ENCODE results near the gene RTN3.
"Not testable (repeated sequence)": the region's sequence is repeated elsewhere in the genome, so short reads cannot be mapped to it uniquely, and the experiment has no call there.

RTN3 gene, protein sequence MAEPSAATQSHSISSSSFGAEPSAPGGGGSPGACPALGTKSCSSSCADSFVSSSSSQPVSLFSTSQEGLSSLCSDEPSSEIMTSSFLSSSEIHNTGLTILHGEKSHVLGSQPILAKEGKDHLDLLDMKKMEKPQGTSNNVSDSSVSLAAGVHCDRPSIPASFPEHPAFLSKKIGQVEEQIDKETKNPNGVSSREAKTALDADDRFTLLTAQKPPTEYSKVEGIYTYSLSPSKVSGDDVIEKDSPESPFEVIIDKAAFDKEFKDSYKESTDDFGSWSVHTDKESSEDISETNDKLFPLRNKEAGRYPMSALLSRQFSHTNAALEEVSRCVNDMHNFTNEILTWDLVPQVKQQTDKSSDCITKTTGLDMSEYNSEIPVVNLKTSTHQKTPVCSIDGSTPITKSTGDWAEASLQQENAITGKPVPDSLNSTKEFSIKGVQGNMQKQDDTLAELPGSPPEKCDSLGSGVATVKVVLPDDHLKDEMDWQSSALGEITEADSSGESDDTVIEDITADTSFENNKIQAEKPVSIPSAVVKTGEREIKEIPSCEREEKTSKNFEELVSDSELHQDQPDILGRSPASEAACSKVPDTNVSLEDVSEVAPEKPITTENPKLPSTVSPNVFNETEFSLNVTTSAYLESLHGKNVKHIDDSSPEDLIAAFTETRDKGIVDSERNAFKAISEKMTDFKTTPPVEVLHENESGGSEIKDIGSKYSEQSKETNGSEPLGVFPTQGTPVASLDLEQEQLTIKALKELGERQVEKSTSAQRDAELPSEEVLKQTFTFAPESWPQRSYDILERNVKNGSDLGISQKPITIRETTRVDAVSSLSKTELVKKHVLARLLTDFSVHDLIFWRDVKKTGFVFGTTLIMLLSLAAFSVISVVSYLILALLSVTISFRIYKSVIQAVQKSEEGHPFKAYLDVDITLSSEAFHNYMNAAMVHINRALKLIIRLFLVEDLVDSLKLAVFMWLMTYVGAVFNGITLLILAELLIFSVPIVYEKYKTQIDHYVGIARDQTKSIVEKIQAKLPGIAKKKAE

DNA sequence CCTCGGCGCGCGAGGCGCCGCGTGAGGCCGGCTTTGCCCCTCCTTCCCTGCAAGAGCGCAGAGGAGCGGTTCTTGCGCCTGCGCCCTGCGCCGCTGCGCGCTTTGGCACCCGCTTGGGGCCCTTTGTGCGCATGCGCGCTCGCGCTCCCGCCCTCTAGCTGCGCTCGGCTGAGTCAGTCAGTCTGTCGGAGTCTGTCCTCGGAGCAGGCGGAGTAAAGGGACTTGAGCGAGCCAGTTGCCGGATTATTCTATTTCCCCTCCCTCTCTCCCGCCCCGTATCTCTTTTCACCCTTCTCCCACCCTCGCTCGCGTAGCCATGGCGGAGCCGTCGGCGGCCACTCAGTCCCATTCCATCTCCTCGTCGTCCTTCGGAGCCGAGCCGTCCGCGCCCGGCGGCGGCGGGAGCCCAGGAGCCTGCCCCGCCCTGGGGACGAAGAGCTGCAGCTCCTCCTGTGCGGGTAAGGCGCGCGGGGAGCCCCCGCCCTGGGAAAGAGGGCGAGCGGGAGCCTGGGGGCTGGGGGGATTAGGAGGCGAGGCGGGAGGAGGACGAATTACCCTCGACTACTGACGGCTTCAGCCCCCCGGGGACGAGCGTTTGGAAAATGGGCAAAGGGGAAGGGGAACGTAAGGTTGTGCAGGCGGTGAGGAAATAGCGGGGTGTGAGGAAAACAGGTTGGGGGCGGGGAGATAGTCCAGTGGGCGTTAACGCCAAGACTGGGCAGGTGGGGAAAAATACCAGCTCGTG lies at the start of gene RTN3:
RTN3 (plus strand) TSS at position 180 of the 745 bp plus-strand sequence; CDS start at position 317, 137 bp downstream.
- in situ Hi-C loops (cut with MboI; ENCODE audit: low sequenced_read_pairs, unreplicated experiment), result no loop called here
- DNase-seq (ENCODE audit: low spot score), result peak; percentile 98
- no peak for TF ChIP-seq CTCF (IDR thresholded peaks at IDR 0.05; ENCODE audit: borderline replicate concordance, control extremely low read depth, extremely low read depth, insufficient read depth, missing control alignments)

DNA sequence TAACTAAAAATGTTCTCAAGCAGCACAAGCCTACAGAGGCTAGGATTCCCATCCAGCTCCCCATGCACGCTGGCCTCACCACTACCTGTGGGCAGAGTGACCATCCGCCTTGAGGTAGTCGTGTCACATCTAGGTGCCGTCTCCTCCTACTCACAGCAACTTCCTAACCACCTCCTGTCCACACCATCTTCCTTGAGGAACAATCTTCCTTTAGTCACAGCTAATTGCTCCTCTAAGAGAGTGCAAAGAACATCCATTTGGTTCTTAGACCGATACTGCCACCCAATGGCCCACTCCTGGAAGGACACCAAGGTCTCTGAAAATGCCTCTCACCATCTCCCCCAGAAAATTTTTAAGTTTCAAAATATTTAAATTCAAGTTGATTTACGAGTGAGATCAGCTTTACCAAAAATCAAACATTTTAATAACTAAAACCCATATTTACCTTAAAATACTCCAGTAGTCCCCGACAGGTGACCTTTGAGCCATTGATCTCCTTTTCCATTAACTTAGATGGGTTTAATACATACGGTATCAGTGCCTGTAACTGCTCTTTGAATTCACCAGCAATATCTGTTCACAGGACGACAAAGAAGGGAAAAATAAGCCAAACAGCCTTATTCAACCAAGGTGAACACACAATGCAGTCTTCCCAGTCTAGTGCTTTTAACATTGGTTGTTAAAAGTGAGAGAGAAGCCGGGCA lies 45.4 kb upstream of the RTN3 start:
- peak; percentile 59 for TF ChIP-seq CTCF (IDR thresholded peaks at IDR 0.05; ENCODE audit: borderline replicate concordance, control extremely low read depth, extremely low read depth, insufficient read depth, missing control alignments)
- peak; percentile 78 for DNase-seq (ENCODE audit: low spot score)
- in situ Hi-C loops (cut with MboI; ENCODE audit: low sequenced_read_pairs, unreplicated experiment), result loop anchor here (5.0 kb wide), 1 partner anchor 159 kb away; no protein-coding TSS in a partner anchor

GRCh38 chr11:63638436-63638835 lies 42.9 kb upstream of the RTN3 start:
- in situ Hi-C loops (cut with MboI; ENCODE audit: low sequenced_read_pairs, unreplicated experiment), result loop anchor here (5.0 kb wide), 1 partner anchor 161 kb away; no protein-coding TSS in a partner anchor
- not testable (repeated sequence) for DNase-seq (ENCODE audit: low spot score)

DNA sequence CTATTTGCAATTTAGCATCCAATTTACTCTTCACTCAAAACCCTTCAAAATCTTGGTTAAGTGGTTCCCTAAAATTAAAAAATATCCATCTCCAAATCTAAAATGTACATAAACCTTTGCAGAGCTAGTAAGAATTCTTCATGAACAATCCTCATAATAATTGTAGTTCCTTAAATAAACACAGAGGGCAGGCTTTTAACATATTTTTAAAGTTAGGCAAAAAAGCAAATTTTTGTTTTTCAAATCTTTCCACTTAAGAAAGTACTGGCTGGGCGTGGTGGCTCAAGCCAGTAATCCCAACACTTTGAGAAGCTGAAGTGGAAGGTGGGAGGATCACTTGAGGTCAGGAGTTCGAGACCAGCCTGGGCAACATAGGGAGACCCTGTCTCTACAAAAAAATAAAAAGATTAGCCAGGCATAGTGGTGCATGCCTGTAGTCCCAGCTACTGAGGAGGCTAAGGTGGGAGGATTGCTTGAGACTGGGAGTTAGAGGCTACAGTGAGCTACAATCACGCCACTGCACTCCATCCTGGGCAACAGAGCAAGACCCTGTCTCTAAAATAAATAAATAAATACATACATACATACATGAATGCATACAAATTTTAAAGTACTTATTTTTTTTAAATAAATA lies 42.0 kb upstream of the RTN3 start:
- in situ Hi-C loops (cut with MboI; ENCODE audit: low sequenced_read_pairs, unreplicated experiment), result loop anchor here (5.0 kb wide), 1 partner anchor 162 kb away; no protein-coding TSS in a partner anchor
- no peak for DNase-seq (ENCODE audit: low spot score)
- TF ChIP-seq CTCF (IDR thresholded peaks at IDR 0.05; ENCODE audit: borderline replicate concordance, control extremely low read depth, extremely low read depth, insufficient read depth, missing control alignments), result no peak

GRCh38 chr11:63641727-63642126 lies 39.6 kb upstream of the RTN3 start:
- DNase-seq (ENCODE audit: low spot score), result no peak
- no peak for TF ChIP-seq CTCF (IDR thresholded peaks at IDR 0.05; ENCODE audit: borderline replicate concordance, control extremely low read depth, extremely low read depth, insufficient read depth, missing control alignments)
- in situ Hi-C loops (cut with MboI; ENCODE audit: low sequenced_read_pairs, unreplicated experiment), result no loop called here

DNA sequence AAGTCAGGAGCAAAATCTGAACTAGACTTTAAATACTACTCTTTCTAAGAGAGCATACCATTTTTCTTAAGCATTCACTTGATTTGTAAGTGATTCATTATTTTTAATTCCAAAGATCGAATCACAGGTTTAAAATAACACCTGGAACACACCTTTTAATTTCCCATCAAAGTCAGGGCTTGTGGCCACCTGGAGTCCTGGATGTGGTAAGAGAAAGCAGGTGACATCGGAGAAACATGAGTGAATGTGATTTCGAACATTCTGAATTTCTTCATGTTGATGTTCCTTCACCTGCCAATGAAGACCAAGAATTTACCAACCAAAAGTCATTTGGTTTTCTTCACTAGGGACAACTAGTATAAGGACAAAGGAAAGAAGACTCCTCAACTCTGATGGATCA lies 38.1 kb upstream of the RTN3 start:
- TF ChIP-seq CTCF (IDR thresholded peaks at IDR 0.05; ENCODE audit: borderline replicate concordance, control extremely low read depth, extremely low read depth, insufficient read depth, missing control alignments), result no peak
- no peak for DNase-seq (ENCODE audit: low spot score)
- in situ Hi-C loops (cut with MboI; ENCODE audit: low sequenced_read_pairs, unreplicated experiment), result no loop called here
